Neural progenitor cell (in vitro differentiated cells): ENCODE measurements around the gene CENPW.

Source experiments
- EZH2 ChIP-seq: fragments of 200-600 bp; sonication (generic); IDR thresholded peaks from 2 replicates; pipeline ENCODE4 v1.6.1; 2017; ENCODE audit warnings: antibody characterized with exemption, mild to moderate bottlenecking, moderate library complexity
- TF ChIP-seq, protein P1 (sequence below): fragments of 200-600 bp; sonication (generic); IDR thresholded peaks from 2 replicates; pipeline ENCODE4 v1.5.1; 2017; ENCODE audit warnings: antibody characterized with exemption, mild to moderate bottlenecking

DNA sequence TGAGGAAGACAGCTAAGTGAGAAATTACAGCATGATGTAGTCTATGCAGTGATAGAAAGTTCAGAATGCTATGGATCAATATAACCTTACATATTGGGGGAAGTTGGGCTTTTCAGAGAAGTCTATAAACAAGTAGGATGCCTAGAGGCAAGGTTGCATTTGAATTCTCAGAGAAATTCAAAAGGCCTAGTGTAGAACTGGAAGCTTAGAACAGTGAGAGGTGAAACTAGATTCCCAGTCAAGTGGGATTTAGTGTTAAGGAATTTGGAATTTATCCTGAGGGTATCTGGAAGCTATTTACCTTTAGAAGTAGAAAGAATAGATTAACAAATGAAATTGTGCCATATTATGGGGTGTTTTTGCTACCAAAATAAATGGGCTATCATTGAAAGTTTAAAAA lies 4.3 kb downstream of the CENPW start:
- TF ChIP-seq EZH2, result no peak
- TF ChIP-seq, protein P1, sequence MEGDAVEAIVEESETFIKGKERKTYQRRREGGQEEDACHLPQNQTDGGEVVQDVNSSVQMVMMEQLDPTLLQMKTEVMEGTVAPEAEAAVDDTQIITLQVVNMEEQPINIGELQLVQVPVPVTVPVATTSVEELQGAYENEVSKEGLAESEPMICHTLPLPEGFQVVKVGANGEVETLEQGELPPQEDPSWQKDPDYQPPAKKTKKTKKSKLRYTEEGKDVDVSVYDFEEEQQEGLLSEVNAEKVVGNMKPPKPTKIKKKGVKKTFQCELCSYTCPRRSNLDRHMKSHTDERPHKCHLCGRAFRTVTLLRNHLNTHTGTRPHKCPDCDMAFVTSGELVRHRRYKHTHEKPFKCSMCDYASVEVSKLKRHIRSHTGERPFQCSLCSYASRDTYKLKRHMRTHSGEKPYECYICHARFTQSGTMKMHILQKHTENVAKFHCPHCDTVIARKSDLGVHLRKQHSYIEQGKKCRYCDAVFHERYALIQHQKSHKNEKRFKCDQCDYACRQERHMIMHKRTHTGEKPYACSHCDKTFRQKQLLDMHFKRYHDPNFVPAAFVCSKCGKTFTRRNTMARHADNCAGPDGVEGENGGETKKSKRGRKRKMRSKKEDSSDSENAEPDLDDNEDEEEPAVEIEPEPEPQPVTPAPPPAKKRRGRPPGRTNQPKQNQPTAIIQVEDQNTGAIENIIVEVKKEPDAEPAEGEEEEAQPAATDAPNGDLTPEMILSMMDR, result no peak
